DOHH2 (cell line): ENCODE results near the gene STEAP4.

ENCODE experiments used
- CTCF ChIP-seq: fragments of 200-600 bp; sonication (generic); IDR thresholded peaks from one replicate; pipeline ENCODE4 v1.5.1; 2014; ENCODE audit warnings: antibody characterized with exemption, mild to moderate bottlenecking, low read depth, low read length; ENCODE audit not compliant: poor library complexity, severe bottlenecking
- EZH2phosphoT487 ChIP-seq: fragments of 200-600 bp; sonication (generic); IDR thresholded peaks from 2 replicates; pipeline ENCODE4 v1.6.1; 2017; ENCODE audit warnings: borderline replicate concordance, mild to moderate bottlenecking, antibody characterized with exemption, low read length, moderate library complexity, mixed read lengths

- TF ChIP-seq CTCF (no peak), EZH2phosphoT487 (no peak)
Observed at GRCh38 chr7:88355011-88355410, 48.3 kb upstream of the STEAP4 start.
